Neural cell (in vitro differentiated cells): ENCODE results near the gene SIAH2. TPM values are rescaled to one million over a fixed set of nuclear protein-coding genes. Genes with fewer than 3 reads are reported as not detected.

ENCODE experiments used
- H2AFZ ChIP-seq: fragments of 200-600, 300-800 bp; sonication (generic), shearing (Covaris generic); 2 replicates; pipeline ENCODE4 v1.6.0; 2014; ENCODE audit warnings: low read depth, mild to moderate bottlenecking, antibody characterized with exemption, low read length, moderate library complexity
- H3F3A ChIP-seq: fragments of 200-600 bp; shearing (Covaris generic); 2 replicates; pipeline ENCODE4 v1.6.1; 2016; ENCODE audit warnings: mild to moderate bottlenecking, moderate library complexity, mixed read lengths, antibody characterized with exemption, low read length; ENCODE audit not compliant: insufficient read depth, poor library complexity, severe bottlenecking
- H3K27ac ChIP-seq: fragments of 200-600, 300-800 bp; sonication (generic), shearing (Covaris generic); 2 replicates; pipeline ENCODE4 v1.5.1; 2014; ENCODE audit warnings: mild to moderate bottlenecking, low read length, moderate library complexity
- H3K27me3 ChIP-seq: fragments of 300-800, 200-600 bp; sonication (generic), shearing (Covaris generic); 2 replicates; pipeline ENCODE4 v1.6.0; 2014; ENCODE audit warnings: mild to moderate bottlenecking, low read depth, low read length, moderate library complexity; ENCODE audit not compliant: insufficient read depth
- H3K36me3 ChIP-seq: fragments of 300-800, 200-600 bp; sonication (generic), shearing (Covaris generic); 2 replicates; pipeline ENCODE4 v1.5.1; 2014; ENCODE audit warnings: mild to moderate bottlenecking, antibody characterized with exemption, low read length, moderate library complexity; ENCODE audit not compliant: insufficient read depth
- H3K4me2 ChIP-seq: fragments of 300-800, 200-600 bp; sonication (generic), shearing (Covaris generic); 2 replicates; pipeline ENCODE4 v1.6.0; 2014; ENCODE audit warnings: mild to moderate bottlenecking, low read length
- H3K4me3 ChIP-seq: fragments of 300-800, 200-600 bp; sonication (generic), shearing (Covaris generic); 2 replicates; pipeline ENCODE4 v1.5.1; 2014; ENCODE audit warnings: mild to moderate bottlenecking, low read length, moderate library complexity
- H3K79me2 ChIP-seq: fragments of 200-600 bp; shearing (Covaris generic); replicated peaks from 2 replicates; pipeline ENCODE4 v1.6.0; 2014; ENCODE audit warnings: mild to moderate bottlenecking, low read length, moderate library complexity; ENCODE audit not compliant: insufficient read depth
- H3K9ac ChIP-seq: fragments of 300-800, 200-600 bp; sonication (generic), shearing (Covaris generic); 2 replicates; pipeline ENCODE4 v1.6.1; 2016; ENCODE audit warnings: mild to moderate bottlenecking, low read length, mixed read lengths
- H3K9me2 ChIP-seq: fragments of 200-600 bp; shearing (Covaris generic); 2 replicates; pipeline ENCODE4 v1.6.1; 2016; ENCODE audit warnings: mild to moderate bottlenecking, low read length, mixed read lengths; ENCODE audit not compliant: insufficient read depth
- H3K9me3 ChIP-seq: fragments of 200-600, 300-800 bp; sonication (generic), shearing (Covaris generic); 2 replicates; pipeline ENCODE4 v1.6.1; 2016; ENCODE audit warnings: mild to moderate bottlenecking, mixed run types, low read length, moderate library complexity, mixed read lengths
- H4K20me1 ChIP-seq: fragments of 200-600 bp; shearing (Covaris generic); 2 replicates; pipeline ENCODE4 v1.6.1; 2016; ENCODE audit warnings: mild to moderate bottlenecking, mixed run types; ENCODE audit not compliant: insufficient read depth
- CTCF ChIP-seq: fragments of 450-650 bp; IDR thresholded peaks from 2 replicates; pipeline ENCODE4 v1.5.1; 2014; ENCODE audit warnings: antibody characterized with exemption, mild to moderate bottlenecking, moderate library complexity; ENCODE audit not compliant: poor library complexity, severe bottlenecking
- EP300 ChIP-seq: fragments of 450-650 bp; conservative IDR thresholded peaks from 2 replicates; pipeline ENCODE4 v1.6.1; 2014; ENCODE audit warnings: antibody characterized with exemption, mild to moderate bottlenecking, moderate library complexity; ENCODE audit not compliant: poor library complexity, severe bottlenecking
- EZH2 ChIP-seq: fragments of 200-600, 300-800 bp; shearing (Covaris generic), sonication (generic); IDR thresholded peaks from 2 replicates; pipeline ENCODE4 v1.6.1; 2014; ENCODE audit warnings: antibody characterized with exemption, low read length, borderline replicate concordance, mild to moderate bottlenecking; ENCODE audit not compliant: insufficient read depth, poor library complexity, severe bottlenecking
- MXI1 ChIP-seq: fragments of 450-650 bp; conservative IDR thresholded peaks from 2 replicates; pipeline ENCODE4 v1.6.1; 2014; ENCODE audit warnings: antibody characterized with exemption, mild to moderate bottlenecking; ENCODE audit not compliant: poor library complexity, severe bottlenecking
- POLR2AphosphoS5 ChIP-seq: IDR thresholded peaks from 2 replicates; pipeline ENCODE4 v1.6.1; 2012
- RAD21 ChIP-seq: fragments of 450-650 bp; conservative IDR thresholded peaks from 2 replicates; pipeline ENCODE4 v1.6.1; 2014; ENCODE audit warnings: antibody characterized with exemption, mild to moderate bottlenecking, moderate library complexity
- REST ChIP-seq: IDR thresholded peaks from 2 replicates; pipeline ENCODE4 v1.6.1; 2012; ENCODE audit warnings: borderline replicate concordance
- SMC3 ChIP-seq: fragments of 450-650 bp; conservative IDR thresholded peaks from 2 replicates; pipeline ENCODE4 v1.6.1; 2014; ENCODE audit warnings: antibody characterized with exemption, mild to moderate bottlenecking, moderate library complexity; ENCODE audit not compliant: poor library complexity
- TAF1 ChIP-seq: IDR thresholded peaks from 2 replicates; pipeline ENCODE4 v1.6.1; 2012; ENCODE audit warnings: low read depth
- polyA plus RNA-seq: library from polyadenylated mRNA; depleted of rRNA; stranded (reverse); fragments of >200 nt; gene quantifications from 2 replicates; pipeline ENCODE4 v1.2.3, GENCODE V29; 2014

The SIAH2 gene
- polyA plus RNA-seq, 1 donor from 2014 or later, result 21.8 TPM

GRCh38 chr3:150757768-150758167 is 5.2 kb downstream of the SIAH2 start:
- H3K9ac ChIP-seq, result no peak overlapping the region
- no peaks in the 10 kb centered on the region for H3K27me3 ChIP-seq
- no peaks in the 10 kb centered on the region for H4K20me1 ChIP-seq
- H3K27ac ChIP-seq, result no peak overlapping the region
- H3K4me2 ChIP-seq, result no peak overlapping the region
- H3K79me2 ChIP-seq, result peaks cover 11% of the 10 kb centered on the region
- TF ChIP-seq REST, result no peak
- TF ChIP-seq SMC3, result no peak
- TF ChIP-seq EZH2, result no peak
- TF ChIP-seq RAD21, result no peak
- TF ChIP-seq POLR2AphosphoS5, result no peak
- no peak overlapping the region for H2AFZ ChIP-seq
- H3K9me3 ChIP-seq, result no peaks in the 10 kb centered on the region
- no peak overlapping the region for H3K4me3 ChIP-seq
- no peaks in the 10 kb centered on the region for H3F3A ChIP-seq
- H3K9me2 ChIP-seq, result no peaks in the 10 kb centered on the region
- no peaks in the 10 kb centered on the region for H3K36me3 ChIP-seq

- H3K36me3 ChIP-seq, result no peaks in the 10 kb centered on the region
- no peak overlapping the region for H3K27ac ChIP-seq
- H3K9ac ChIP-seq, result no peak overlapping the region
- no peaks in the 10 kb centered on the region for H3F3A ChIP-seq
- no peak overlapping the region for H3K4me2 ChIP-seq
- no peak overlapping the region for H2AFZ ChIP-seq
- no peaks in the 10 kb centered on the region for H3K9me3 ChIP-seq
- no peak for TF ChIP-seq RAD21
- TF ChIP-seq TAF1, result no peak
- H4K20me1 ChIP-seq, result no peaks in the 10 kb centered on the region
- no peaks in the 10 kb centered on the region for H3K9me2 ChIP-seq
- peaks cover 11% of the 10 kb centered on the region for H3K79me2 ChIP-seq
- H3K4me3 ChIP-seq, result no peak overlapping the region
- no peaks in the 10 kb centered on the region for H3K27me3 ChIP-seq
These were observed 5.6 kb downstream of the SIAH2 start for GRCh38 chr3:150757364-150757763.

GRCh38 chr3:150756491-150757059 is 6.4 kb downstream of the SIAH2 start:
- Histone ChIP-seq H3K36me3 (no peaks in the 10 kb centered on the region), H3K9me2 (no peaks in the 10 kb centered on the region), H3K4me3 (no peak overlapping the region), H3K4me2 (no peak overlapping the region), H4K20me1 (no peaks in the 10 kb centered on the region), H3F3A (no peaks in the 10 kb centered on the region), H3K79me2 (peaks cover 11% of the 10 kb centered on the region), H3K27me3 (no peaks in the 10 kb centered on the region), H3K9ac (no peak overlapping the region), H3K27ac (no peak overlapping the region), H3K9me3 (no peaks in the 10 kb centered on the region), H2AFZ (no peak overlapping the region)
- TF ChIP-seq MXI1 (no peak), TAF1 (no peak), POLR2AphosphoS5 (no peak), CTCF (no peak), RAD21 (no peak), EZH2 (no peak), EP300 (no peak), REST (no peak), SMC3 (no peak)
